Stimulated activated CD4-positive, alpha-beta T cell treated with anti-CD3 and anti-CD28 coated beads, Interleukin-1b, Interleukin-23, amount 100 ng/mL, for 1 hour (primary cell): Measurements from ENCODE around the gene JSRP1.

ENCODE experiments used
- DNase-seq, 2 donors: peaks; one replicate each; pipeline ENCODE4 v3.0.0-alpha.2; 2020; ENCODE audit warnings: low read depth in 2 of 2

The JSRP1 gene

GRCh38 chr19:2255982-2256685 lies at the start of gene JSRP1:
Gene JSRP1 (minus strand): TSS chr19:2256417. CDS start chr19:2255314, 1,103 bp downstream.
- no peak for DNase-seq

- DNase-seq, result no peak
Measured at GRCh38 chr19:2305452-2306280, 49.4 kb upstream of the JSRP1 start.

- no peak for DNase-seq
Measured at GRCh38 chr19:2303211-2303798, 47.1 kb upstream of the JSRP1 start.

- no peak for DNase-seq
Measured at GRCh38 chr19:2302319-2303210, 46.3 kb upstream of the JSRP1 start.

GRCh38 chr19:2300533-2300932 lies 44.3 kb upstream of the JSRP1 start:
- no peak for DNase-seq

- no peak for DNase-seq
Measured at GRCh38 chr19:2296141-2296540, 39.9 kb upstream of the JSRP1 start.

- DNase-seq, result no peak
Measured at GRCh38 chr19:2294687-2295335, 38.6 kb upstream of the JSRP1 start.

- no peak for DNase-seq
Measured at GRCh38 chr19:2291185-2291751, 35.1 kb upstream of the JSRP1 start.

- DNase-seq, result no peak
Measured at GRCh38 chr19:2290441-2291184, 34.4 kb upstream of the JSRP1 start.

GRCh38 chr19:2289714-2290435 lies 33.7 kb upstream of the JSRP1 start:
- DNase-seq, result no peak

GRCh38 chr19:2288818-2289713 lies 32.8 kb upstream of the JSRP1 start:
- no peak for DNase-seq

GRCh38 chr19:2288338-2288817 lies 32.2 kb upstream of the JSRP1 start:
- no peak for DNase-seq

GRCh38 chr19:2287585-2288337 lies 31.5 kb upstream of the JSRP1 start:
- no peak for DNase-seq

GRCh38 chr19:2286402-2287140 lies 30.4 kb upstream of the JSRP1 start:
- no peak for DNase-seq

GRCh38 chr19:2283835-2284507 lies 27.8 kb upstream of the JSRP1 start:
- DNase-seq, result no peak

GRCh38 chr19:2282862-2283237 lies 26.6 kb upstream of the JSRP1 start:
- no peak for DNase-seq
